GM18498 (cell line): ENCODE data around the gene CELF4.
A peak's percentile ranks its signal among the peaks of the same experiment; 100 is the strongest.

Experiments used
- ATAC-seq: cut with Tn5 transposase; IDR thresholded peaks from one replicate; pipeline ENCODE4 v1.9.1; 2021; ENCODE audit warnings: mild to moderate bottlenecking, moderate library complexity; ENCODE audit not compliant: unreplicated experiment

Gene CELF4

GRCh38 chr18:37395631-37396030, 170.0 kb downstream of the CELF4 start:
- no peak for ATAC-seq

GRCh38 chr18:37395138-37395537, 170.5 kb downstream of the CELF4 start:
- no peak for ATAC-seq

GRCh38 chr18:37394610-37394965, 171.0 kb downstream of the CELF4 start:
- ATAC-seq, result no peak

GRCh38 chr18:37393945-37394609, 171.5 kb downstream of the CELF4 start:
- peak; percentile 44 for ATAC-seq

- no peak for ATAC-seq
Measured at GRCh38 chr18:37393221-37393827, 172.3 kb downstream of the CELF4 start.

GRCh38 chr18:37392648-37393047, 172.9 kb downstream of the CELF4 start:
- no peak for ATAC-seq

GRCh38 chr18:37391698-37392548, 173.7 kb downstream of the CELF4 start:
- ATAC-seq, result peak; percentile 65

- ATAC-seq, result no peak
Measured at GRCh38 chr18:37391156-37391555, 174.4 kb downstream of the CELF4 start.

GRCh38 chr18:37390687-37391086, 174.9 kb downstream of the CELF4 start:
- ATAC-seq, result no peak

- ATAC-seq, result no peak
Measured at GRCh38 chr18:37389684-37390368, 175.8 kb downstream of the CELF4 start.

GRCh38 chr18:37389041-37389440, 176.6 kb downstream of the CELF4 start:
- no peak for ATAC-seq

- ATAC-seq, result no peak
Measured at GRCh38 chr18:37388413-37388812, 177.2 kb downstream of the CELF4 start.

- ATAC-seq, result no peak
Measured at GRCh38 chr18:37385846-37386778, 179.5 kb downstream of the CELF4 start.

- ATAC-seq, result no peak
Measured at GRCh38 chr18:37383846-37384595, 181.6 kb downstream of the CELF4 start.

- ATAC-seq, result no peak
Measured at GRCh38 chr18:37383036-37383785, 182.4 kb downstream of the CELF4 start.

- no peak for ATAC-seq
Measured at GRCh38 chr18:37381554-37381953, 184.0 kb downstream of the CELF4 start.

- no peak for ATAC-seq
Measured at GRCh38 chr18:37380546-37381110, 185.0 kb downstream of the CELF4 start.

GRCh38 chr18:37378336-37379010, 187.1 kb downstream of the CELF4 start:
- ATAC-seq, result no peak
